Cardiac fibroblast (primary cell): ENCODE results near the gene RPS6KA4.

Source experiments
- DNase-seq, 2 donors: peaks; one replicate each; pipeline versions ENCODE4 v3.0.0 to v3.0.0-alpha.2; 2010; ENCODE audit warnings: low read depth in 2 of 2
- H3K4me3 ChIP-seq, 2 donors: replicated peaks in 1 of 2; 1 replicate in 1 of 2; 2 replicates in 1 of 2; pipeline ENCODE4 v1.5.1; 2011; ENCODE audit warnings: low read depth in 2 of 2, low read length in 2 of 2, mild to moderate bottlenecking in 2 of 2, moderate library complexity in 1 of 2
- TF ChIP-seq, protein P1 (sequence below): IDR thresholded peaks from one replicate; pipeline ENCODE4 v1.5.1; 2011; ENCODE audit warnings: low read depth, mild to moderate bottlenecking, low read length, inconsistent platforms

Gene RPS6KA4

DNA sequence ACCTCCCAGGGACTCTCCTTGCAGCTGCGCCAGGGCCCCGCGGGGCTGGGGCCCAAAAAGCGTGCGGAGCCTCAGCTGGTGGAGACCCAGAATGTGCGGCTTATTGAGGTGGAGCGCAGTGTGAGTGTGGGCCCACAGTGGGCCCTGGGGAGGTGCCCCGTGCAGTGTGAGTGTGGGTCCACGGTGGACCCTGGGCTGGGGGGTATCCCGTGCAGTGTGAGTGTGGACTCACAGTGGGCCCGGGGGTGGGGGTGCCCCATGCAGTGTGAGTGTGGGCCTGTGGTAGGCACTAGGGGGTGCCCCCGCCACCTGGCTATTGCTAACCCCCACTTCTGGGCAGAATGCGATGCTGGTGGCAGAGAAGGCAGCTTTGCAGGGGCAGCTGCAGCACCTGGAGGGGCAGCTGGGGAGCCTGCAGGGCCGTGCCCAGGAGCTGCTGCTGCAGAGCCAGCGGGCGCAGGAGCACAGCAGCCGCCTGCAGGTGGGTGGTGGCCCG lies 7.8 kb upstream of the RPS6KA4 start:
- no peak for DNase-seq
- TF ChIP-seq, protein P1, sequence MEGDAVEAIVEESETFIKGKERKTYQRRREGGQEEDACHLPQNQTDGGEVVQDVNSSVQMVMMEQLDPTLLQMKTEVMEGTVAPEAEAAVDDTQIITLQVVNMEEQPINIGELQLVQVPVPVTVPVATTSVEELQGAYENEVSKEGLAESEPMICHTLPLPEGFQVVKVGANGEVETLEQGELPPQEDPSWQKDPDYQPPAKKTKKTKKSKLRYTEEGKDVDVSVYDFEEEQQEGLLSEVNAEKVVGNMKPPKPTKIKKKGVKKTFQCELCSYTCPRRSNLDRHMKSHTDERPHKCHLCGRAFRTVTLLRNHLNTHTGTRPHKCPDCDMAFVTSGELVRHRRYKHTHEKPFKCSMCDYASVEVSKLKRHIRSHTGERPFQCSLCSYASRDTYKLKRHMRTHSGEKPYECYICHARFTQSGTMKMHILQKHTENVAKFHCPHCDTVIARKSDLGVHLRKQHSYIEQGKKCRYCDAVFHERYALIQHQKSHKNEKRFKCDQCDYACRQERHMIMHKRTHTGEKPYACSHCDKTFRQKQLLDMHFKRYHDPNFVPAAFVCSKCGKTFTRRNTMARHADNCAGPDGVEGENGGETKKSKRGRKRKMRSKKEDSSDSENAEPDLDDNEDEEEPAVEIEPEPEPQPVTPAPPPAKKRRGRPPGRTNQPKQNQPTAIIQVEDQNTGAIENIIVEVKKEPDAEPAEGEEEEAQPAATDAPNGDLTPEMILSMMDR: no peak
- H3K4me3 ChIP-seq: no peak overlapping the region

DNA sequence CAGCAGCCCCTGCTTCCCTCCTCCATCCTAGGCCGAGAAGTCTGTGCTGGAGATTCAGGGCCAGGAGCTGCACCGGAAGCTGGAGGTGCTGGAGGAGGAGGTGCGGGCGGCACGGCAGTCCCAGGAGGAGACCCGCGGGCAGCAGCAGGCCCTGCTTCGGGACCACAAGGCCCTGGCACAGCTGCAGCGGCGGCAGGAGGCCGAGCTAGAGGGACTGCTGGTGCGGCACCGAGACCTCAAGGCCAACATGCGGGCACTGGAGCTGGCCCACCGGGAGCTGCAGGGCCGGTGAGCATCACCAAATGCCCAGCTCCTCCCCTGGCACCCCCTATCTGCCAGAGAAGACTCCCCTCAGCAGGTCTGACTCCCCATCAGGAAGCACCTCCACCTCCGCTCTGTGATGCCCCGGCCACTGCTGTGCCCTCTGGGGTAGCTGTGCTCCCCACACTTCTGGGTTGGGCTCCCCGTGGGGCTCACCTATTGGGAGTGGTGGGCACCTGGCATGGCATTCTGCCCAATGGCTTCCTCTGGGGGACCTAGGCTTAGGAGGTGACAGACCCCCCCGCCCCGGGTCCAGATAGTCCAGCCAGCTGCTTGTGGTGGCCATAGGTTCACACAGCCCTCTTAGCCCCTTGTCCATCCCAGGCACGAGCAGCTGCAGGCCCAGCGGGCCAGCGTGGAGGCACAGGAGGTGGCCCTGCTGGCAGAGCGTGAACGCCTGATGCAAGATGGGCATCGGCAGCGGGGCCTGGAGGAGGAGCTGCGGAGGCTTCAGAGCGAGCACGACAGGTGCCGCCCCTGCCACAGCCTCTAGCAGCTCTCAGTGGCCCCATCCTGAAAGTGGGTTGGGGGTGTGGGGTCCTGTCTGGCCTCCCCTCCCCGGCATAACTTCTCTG lies 6.6 kb upstream of the RPS6KA4 start:
- TF ChIP-seq, protein P1: no peak
- no peak overlapping the region for H3K4me3 ChIP-seq
- no peak for DNase-seq

DNA sequence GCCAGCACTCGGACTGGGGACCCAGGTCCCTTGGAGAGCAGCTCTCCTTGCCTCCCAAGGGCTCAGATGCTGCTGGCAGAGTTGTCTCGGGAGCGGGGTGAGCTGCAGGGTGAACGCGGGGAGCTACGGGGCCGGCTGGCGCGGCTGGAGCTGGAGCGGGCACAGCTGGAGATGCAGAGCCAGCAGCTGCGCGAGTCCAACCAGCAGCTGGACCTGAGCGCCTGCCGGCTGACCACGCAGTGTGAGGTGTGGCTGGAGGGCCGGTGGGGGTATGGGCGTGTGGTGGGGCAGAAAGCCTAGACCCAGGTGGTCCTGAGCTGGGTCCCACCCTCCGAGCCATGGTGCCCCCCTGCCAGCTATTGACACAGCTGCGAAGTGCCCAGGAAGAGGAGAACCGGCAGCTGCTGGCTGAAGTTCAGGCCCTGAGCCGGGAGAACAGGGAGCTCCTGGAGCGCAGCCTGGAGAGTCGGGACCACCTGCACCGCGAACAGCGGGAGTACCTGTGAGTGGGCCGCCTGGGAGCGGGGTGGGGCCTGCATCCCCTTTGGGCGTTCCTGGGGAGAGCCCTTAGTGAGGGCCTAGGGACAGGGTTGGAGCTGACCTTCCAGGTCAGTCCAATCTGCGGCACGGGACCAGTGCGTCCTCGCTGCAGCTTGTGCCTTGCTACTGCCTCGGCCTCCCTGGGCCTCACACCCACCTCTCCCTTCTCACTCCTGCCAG lies 5.8 kb upstream of the RPS6KA4 start:
- TF ChIP-seq, protein P1: no peak
- DNase-seq: no peak
- H3K4me3 ChIP-seq: no peak overlapping the region

DNA sequence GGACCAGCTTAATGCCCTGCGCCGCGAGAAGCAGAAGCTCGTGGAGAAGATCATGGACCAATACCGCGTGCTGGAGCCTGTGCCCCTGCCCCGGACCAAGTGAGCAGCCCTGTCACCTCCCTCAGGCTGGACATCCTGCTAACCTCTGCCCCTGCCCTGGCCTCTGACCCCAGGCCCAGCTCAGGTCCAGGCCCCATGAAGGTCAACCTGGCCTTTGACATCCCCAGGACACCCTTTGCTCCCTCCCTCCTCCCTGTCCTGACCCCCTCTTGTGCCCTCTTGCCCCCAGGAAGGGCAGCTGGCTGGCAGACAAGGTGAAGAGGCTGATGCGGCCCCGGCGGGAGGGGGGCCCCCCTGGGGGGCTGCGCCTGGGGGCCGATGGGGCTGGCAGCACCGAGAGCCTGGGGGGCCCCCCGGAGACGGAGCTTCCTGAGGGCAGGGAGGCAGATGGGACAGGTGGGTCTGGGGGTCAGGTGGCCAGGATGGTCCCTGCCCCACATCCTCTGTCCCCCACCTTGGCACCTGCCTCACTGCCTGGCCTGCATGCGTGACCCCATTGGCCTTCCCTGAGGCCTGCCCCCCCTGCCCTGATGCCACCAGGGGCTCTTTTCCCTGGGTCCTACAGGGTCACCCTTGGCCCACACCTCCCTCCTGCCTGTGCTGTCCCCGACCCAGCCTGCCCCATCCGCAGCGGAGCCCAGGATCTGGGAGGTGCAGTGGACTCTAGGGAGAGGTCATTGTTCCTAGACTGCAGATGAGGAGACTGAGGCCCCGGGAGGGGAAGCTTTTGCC lies 5.1 kb upstream of the RPS6KA4 start:
- no peak overlapping the region for H3K4me3 ChIP-seq
- no peak for DNase-seq
- TF ChIP-seq, protein P1: no peak

DNA sequence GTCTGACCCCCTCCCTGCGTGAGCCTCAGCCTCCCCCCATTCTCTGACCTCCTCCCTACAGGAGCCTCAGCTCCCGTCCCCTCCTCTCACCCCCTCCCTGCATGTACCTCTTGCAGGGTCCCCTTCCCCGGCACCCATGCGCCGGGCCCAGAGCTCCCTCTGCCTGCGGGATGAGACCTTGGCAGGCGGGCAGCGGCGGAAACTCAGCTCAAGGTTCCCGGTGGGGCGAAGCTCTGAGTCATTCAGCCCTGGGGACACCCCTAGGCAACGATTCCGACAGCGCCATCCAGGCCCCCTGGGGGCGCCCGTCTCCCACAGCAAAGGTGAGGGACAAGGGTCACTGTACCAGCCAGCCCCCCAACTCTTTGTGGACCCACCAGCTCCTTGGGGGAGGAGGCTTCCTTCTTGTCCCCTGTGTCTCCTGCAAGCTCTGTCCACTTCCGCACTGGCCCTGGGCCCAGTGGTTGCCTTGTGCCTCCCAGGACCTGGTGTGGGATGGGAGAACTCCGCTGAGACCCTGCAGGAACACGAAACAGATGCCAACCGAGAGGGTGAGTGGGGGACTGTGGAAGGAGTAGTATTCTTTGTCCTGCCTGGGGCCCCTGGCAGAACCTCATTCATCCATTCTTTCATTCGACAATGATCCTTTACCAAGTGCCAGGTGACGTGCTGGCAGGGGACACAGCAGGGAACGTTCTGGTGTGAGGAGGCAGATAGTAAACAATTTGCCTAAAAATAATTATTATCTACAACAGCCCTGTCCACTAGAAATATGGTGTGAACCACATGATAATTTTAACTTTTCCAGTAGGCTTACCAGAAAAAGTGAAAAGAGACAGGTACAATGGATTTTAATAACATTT lies 3.7 kb upstream of the RPS6KA4 start:
- peak; percentile 85 to 87 for DNase-seq
- TF ChIP-seq, protein P1: peak; percentile 89
- peak overlapping the region; percentile 3 to 39 for H3K4me3 ChIP-seq
